Measurements from ENCODE around the gene NUDT7.

The NUDT7 gene

DNA sequence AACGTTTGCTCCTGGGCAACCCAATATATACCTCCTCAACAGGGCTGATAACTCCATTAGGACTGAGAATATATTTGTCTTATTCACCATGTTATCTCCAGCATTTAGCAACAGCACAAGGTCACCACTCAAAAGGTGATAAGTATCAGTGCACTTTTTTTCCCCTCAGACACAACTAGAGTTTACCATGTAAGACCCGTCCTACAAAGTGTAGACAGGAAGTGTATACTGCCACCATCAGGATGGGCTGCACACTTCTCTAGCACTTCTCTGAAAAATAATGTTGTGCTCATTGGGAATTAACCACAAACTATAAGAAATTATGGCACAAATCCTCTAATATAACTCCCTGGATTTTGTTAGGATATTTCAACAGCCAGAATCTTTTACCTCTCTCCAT lies 60.4 kb downstream of the NUDT7 start:
- no peak for DNase-seq

DNA sequence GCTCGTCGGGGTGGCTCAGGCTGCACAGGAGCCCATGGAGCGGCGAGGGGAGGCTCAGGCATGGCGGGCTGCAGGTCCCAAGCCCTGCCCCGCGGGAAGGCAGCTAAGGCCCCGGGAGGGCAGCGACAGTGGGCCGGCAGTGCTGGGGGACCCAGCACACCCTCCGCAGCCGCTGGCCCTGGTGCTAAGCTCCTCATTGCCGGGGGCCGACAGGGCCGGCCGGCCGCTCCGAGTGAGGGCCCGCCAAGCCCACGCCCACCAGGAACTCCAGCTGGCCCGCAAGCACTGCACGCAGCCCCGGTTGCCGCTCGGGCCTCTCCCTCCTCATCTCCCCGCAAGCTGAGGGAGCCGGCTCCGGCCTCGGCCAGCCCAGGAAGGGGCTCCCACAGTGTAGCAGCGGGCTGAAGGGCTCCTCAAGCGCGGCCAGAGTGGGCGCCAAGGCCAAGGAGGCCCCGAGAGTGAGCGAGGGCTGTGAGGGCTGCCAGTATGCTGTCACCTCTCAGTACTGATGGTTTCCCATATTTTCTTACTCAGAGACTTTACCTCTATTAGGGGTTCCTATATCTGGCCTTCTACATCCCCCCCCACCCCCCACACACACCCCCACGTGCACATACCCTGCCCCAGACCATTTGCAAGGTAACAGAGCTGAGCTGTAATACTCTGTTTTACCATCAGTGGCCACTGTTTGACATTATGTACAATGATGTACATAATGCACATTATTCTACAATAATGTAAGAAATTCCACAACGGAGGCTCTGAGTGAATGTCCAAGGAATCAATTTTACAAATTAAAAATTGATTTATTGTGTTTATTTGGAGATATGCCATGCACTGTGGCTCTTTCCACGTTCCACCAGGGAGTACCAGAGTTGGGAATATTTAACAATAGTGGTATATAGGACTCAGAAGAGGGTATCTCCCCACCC lies 62.4 kb downstream of the NUDT7 start:
- DNase-seq, result no peak

DNA sequence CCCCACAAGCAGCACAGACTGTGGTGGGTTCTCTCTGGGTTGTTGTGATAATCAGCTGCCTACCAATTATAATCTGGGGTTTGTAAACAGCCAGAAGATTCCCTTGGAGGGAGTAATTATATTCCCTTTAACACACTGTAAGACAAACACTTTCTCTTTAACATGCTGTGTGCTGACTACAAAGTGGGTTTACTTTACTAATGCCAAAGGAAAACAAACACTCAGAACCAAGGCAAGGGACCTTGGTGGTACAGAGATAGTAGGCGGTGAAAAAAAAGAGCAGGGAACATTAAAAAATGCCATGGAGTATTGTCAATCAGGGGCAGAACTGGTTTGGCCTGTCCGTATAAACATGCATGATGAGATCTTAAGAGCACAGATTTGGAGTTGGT lies 63.1 kb downstream of the NUDT7 start:
- DNase-seq, result no peak

DNA sequence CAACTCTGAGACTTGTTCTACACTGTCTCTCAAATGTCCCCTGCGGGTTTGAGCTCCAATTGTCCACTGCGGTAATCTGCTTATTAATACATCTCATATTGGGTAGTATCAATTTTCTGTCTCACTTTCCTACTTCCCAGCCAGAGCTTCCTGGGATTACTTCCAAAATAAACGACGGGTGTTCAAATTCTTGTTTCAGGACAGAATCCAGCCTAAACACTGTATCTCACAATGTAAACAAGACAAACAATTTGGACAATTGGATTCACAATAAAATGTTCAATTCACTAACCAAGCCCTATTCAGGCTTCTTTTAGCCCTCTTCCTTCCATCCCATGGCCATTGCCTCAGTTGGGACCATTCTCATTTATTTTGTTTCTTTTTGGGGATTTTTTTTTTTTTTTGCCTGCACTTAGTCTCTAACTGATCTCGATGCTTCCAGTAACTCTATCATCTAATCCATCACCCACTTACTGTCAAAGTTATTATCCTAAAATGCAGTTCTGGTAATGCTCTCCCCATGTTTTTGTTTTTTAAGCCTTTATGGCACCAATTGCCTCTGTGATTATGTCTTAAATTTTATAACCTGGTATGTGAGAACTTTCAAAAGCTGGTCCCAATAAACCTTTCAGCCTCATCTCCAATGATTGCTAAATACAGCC lies 64.0 kb downstream of the NUDT7 start:
- DNase-seq, result no peak

DNA sequence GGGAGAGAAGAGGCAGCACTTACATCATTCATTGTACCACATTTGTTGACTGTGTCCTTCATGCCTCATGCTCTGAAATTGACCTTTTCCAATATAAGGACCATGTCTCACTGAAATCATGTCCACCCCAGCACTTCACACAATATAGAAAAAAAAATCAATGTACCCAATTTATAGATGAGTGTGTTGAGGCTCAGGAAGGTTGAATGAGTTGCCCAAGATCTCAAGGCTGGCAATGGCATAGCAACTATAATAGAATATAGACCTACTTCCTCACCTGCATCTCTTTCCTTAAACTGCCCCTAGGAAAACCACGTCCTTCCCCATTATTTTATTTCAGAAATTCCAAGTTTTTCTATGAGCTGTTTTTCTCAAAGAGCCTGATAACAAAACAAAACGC lies 65.1 kb downstream of the NUDT7 start:
- DNase-seq, result no peak

DNA sequence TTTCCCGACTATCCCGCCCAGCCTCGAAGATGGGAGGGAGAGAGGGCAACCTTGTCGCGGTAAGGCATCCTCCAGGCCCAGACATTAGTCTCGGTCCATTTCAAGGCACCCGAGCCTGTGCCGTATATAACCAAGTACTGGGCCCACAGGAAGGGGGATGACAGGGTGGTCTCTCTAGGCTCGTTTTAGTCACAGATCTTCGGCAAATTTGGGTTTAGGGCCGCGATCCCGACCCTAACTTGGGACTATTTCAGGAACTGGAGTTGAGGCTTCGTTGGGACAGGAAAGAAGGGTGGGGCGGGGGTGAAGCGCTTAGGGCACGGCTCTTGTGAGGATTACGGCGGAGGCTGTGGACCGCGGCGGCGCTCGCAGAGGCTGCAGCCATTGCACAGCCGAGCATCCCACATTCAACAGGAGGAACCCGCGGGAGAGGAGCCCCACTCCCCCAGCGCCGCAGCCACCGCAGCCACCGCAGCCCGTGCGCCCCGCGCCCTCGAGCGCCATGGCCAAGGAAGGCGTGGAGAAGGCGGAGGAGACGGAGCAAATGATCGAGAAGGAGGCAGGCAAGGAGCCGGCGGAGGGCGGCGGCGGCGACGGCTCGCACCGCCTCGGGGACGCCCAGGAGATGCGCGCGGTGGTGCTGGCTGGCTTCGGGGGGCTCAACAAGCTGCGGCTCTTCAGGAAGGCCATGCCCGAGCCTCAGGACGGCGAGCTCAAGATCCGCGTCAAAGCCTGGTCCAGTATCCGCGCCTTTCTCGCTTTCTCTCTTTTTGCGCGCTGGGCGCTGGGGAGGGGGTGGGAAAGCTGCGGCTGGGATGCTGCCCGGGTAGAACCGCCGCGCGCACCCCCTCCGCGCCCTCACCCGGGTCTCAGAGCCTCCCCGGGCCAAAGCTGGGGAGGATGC lies 66.1 kb downstream of the NUDT7 start, which contains the start of gene VAT1L:
VAT1L (plus strand) TSS at position 384 of the 904 bp plus-strand sequence; CDS start at position 503, 119 bp downstream.
- DNase-seq, result no peak

DNA sequence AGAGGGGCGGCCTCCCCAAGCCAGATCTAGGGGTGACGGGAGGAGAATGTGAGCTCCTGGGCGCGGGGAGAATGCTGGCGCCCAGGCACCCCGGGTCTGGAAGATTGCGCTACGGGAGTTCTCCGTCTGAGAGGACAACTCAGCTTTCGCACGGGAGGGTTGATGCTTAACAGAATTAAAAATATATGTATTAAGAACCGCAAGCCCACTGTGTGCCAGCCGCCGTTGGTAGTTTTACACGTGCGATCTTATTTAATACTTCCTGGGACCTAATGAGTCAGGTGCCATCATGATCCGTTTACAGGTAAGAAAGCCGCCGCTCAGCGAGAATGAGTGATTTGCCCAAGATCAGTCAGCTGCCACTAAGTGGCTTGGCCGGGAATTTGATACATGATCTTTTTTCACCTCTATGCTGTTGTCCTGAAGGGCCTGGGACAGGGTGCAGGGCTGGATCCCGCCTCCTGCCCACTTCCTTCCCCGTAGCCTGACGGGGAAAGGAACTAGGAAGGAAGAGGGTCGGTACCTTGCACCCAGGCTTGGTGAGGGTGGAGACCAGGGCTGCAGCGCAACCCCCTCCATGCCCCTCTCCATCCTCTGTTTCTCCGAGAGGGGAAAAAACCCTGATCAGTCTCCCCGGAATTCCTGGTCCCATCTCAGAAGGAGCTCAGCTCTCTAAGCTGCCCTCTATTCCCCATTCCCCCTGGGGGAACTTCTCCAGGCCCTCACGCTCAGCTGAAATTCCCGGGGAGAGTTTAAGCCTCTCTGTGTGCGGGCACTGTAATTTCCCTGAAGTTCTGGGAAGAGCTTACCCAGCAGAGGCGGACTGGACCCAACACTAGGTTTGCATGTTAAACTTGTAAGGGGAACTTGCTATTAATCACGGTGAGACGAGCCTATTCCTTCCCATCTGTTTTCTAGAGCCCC lies 67.0 kb downstream of the NUDT7 start:
- DNase-seq, result no peak

DNA sequence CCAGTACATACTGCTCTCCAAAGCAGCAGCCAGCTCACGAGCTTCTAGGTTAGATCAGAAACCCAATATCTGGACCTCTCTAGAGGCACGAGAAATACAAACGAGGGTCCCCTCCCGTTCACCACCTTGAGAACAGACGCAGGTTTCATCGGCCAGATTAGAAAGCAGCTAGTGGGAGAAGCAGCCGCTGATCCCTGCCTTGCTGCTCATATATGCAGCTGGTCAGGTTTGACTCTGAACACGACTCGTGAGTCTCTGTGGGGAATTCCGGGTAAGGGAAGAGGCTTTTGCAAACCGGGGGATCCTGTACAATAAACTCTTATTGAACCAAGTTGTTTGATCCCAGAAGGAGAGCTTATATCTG lies 67.7 kb downstream of the NUDT7 start:
- no peak for DNase-seq

DNA sequence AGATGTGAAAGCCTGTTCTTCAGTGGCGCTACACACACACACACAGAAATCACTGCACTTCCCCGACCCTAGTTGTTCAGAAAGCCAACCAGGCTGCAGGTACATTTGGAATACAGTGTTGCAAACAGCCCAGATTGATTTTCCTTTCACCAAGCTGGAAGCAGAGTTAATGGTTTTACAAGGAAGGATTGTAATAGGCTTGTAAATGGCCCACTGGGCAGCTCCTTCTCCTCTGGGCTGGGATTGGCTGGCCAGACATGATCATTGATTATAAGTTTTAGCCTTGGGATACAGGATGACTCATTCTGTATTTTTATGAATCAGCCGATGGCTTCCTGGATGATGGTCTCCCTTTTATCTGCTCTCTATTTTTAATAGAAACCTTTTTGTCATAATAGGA lies 68.6 kb downstream of the NUDT7 start:
- DNase-seq, result no peak

Data from effector CD4-positive, alpha-beta T cell (primary cell).